22Rv1 (cell line): ENCODE measurements around the gene EPC2.
"Not testable (repeated sequence)": the region's sequence is repeated elsewhere in the genome, so short reads cannot be mapped to it uniquely, and the experiment has no call there.

Experiments
- H3K27ac ChIP-seq: fragments of 450-650 bp; 2 replicates; pipeline ENCODE4 v1.5.1; 2017
- CTCF ChIP-seq: fragments of 450-650 bp; IDR thresholded peaks from 2 replicates; pipeline ENCODE4 v1.5.1; 2017; ENCODE audit warnings: mild to moderate bottlenecking
- ZFX ChIP-seq: fragments of 450-650 bp; IDR thresholded peaks from 2 replicates; pipeline ENCODE4 v1.6.1; 2017; ENCODE audit warnings: antibody characterized with exemption, borderline replicate concordance

The EPC2 gene

GRCh38 chr2:148675708-148676107 is 31.2 kb downstream of the EPC2 start:
- H3K27ac ChIP-seq: no peak overlapping the region
- TF ChIP-seq CTCF (no peak), ZFX (no peak)

- H3K27ac ChIP-seq: not testable (repeated sequence)
These were observed 34.0 kb downstream of the EPC2 start for GRCh38 chr2:148678302-148679179.

DNA sequence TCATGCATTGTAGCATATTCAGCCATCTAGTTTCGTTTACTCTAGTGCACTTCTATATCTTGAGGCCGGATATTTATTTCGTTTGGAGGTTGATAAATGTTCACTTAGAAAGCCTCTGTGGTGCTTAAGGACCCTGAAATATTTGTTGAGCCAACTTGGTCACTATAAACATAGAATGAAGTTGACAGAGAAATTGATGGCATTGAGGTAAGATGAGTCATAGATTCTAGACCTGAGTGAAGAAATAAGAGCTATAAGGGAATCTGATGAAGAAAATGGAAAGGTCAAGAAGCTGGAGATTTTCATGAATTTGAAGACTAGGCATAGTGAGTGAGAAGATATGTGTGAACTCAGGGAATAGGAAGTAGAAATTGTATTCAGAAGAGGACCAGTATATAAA is 35.9 kb downstream of the EPC2 start:
- TF ChIP-seq ZFX: no peak
- no peak for TF ChIP-seq CTCF
- H3K27ac ChIP-seq: no peak overlapping the region

DNA sequence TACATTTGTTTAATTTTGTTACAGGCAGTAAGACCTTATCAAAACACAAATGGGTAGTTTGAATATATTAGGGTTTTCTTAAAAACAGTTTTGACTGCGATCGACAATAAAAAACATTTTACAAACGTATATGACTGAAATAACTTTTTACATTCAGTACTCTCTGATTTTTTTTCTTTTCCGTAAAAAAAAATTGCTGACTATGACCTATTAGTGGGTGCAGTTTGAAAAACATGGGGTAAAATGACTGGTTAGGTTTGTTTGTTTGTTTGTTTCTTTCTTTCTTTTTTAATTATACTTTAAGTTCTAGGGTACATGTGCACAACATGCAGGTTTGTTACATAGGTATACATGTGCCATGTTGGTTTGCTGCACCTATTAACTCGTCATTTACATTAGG is 36.9 kb downstream of the EPC2 start:
- H3K27ac ChIP-seq: no peak overlapping the region
- TF ChIP-seq CTCF: no peak
- no peak for TF ChIP-seq ZFX

GRCh38 chr2:148681862-148682261 is 37.3 kb downstream of the EPC2 start:
- not testable (repeated sequence) for H3K27ac ChIP-seq

- no peak for TF ChIP-seq CTCF
- TF ChIP-seq ZFX: no peak
- no peak overlapping the region for H3K27ac ChIP-seq
These were observed 40.0 kb downstream of the EPC2 start for GRCh38 chr2:148684507-148684906.

- TF ChIP-seq ZFX (no peak), CTCF (no peak)
These were observed 43.0 kb downstream of the EPC2 start for GRCh38 chr2:148687543-148687942.

GRCh38 chr2:148688011-148688410 is 43.5 kb downstream of the EPC2 start:
- not testable (repeated sequence) for H3K27ac ChIP-seq

More at GRCh38 chr2:148687543-148687942, 43.0 kb downstream of the EPC2 start:
- no peak overlapping the region for H3K27ac ChIP-seq

GRCh38 chr2:148696985-148697384 is 52.4 kb downstream of the EPC2 start:
- TF ChIP-seq ZFX (no peak), CTCF (no peak)

More at GRCh38 chr2:148696985-148697384, 52.4 kb downstream of the EPC2 start:
- H3K27ac ChIP-seq: no peak overlapping the region
